Upper lobe of left lung (tissue), 6 donors: ENCODE measurements around the gene CABLES2. TPM values are rescaled to one million over a fixed set of nuclear protein-coding genes. Genes with fewer than 3 reads are reported as not detected.

Experiments used
- ATAC-seq, 2 donors: fragments of 200-7000 bp; cut with Tn5 transposase; one replicate each; pipeline ENCODE4 v1.9.1; 2022; ENCODE audit warnings: mild to moderate bottlenecking in 2 of 2, moderate library complexity in 2 of 2; ENCODE audit not compliant: low FRiP score in 2 of 2
- DNase-seq, 2 donors: peaks; one replicate each; pipeline ENCODE4 v3.0.0-alpha.2; 2019 to 2020
- H3K27ac ChIP-seq, 4 donors: fragments of 200-600 bp; sonication (generic); one replicate each; pipeline ENCODE4 v1.5.1; 2016 to 2019
- H3K27me3 ChIP-seq, 4 donors: fragments of 200-600 bp; sonication (generic); one replicate each; pipeline ENCODE4 v1.5.1; 2017 to 2019
- H3K36me3 ChIP-seq, 4 donors: fragments of 200-600 bp; sonication (generic); one replicate each; pipeline ENCODE4 v1.5.1; 2016 to 2019
- H3K4me1 ChIP-seq, 4 donors: fragments of 200-600 bp; sonication (generic); one replicate each; pipeline ENCODE4 v1.5.1; 2018 to 2019
- H3K4me3 ChIP-seq, 4 donors: fragments of 200-600 bp; sonication (generic); one replicate each; pipeline ENCODE4 v1.5.1; 2017 to 2019; ENCODE audit warnings: mild to moderate bottlenecking in 2 of 4, moderate library complexity in 1 of 4
- H3K9me3 ChIP-seq, 4 donors: fragments of 200-600 bp; sonication (generic); one replicate each; pipeline ENCODE4 v1.5.1; 2018 to 2019
- EP300 ChIP-seq, 4 donors: sonication (generic); formaldehyde crosslinking; IDR thresholded peaks; one replicate each; pipeline ENCODE4 v1.5.1; 2017; ENCODE audit warnings: antibody characterized with exemption in 4 of 4, control low read depth in 2 of 4
- POLR2A ChIP-seq, 4 donors: fragments of 450-650 bp; IDR thresholded peaks; one replicate each; pipeline ENCODE4 v1.5.1; 2016 to 2017; ENCODE audit warnings: antibody characterized with exemption in 4 of 4, mild to moderate bottlenecking in 2 of 4
- POLR2AphosphoS5 ChIP-seq, 2 donors: sonication (generic); formaldehyde crosslinking; IDR thresholded peaks; one replicate each; pipeline ENCODE4 v1.5.1; 2017; ENCODE audit warnings: antibody characterized with exemption in 2 of 2
- WGBS, 2 donors: methylation state at CpG; one replicate each; pipeline ENCODE4 v1.1.5; 2017 to 2018; 5-methylcytosine and 5-hydroxymethylcytosine counted together
- total RNA-seq, 6 donors: library from RNA; depleted of rRNA in 4 of 6; stranded (reverse); fragments of >200 nt in 4 of 6; gene quantifications; one replicate each; pipeline versions ENCODE4 v1.1.0 to v1.2.1, GENCODE V29; 2016 to 2021
- TF ChIP-seq, protein P1 (sequence below), 6 experiments: fragments of 450-650 bp in 4 of 6; fragments of 200-600 bp in 2 of 6; sonication (generic) in 2 of 6; IDR thresholded peaks; one replicate each; pipeline ENCODE4 v1.5.1; 2016 to 2019; ENCODE audit warnings: antibody characterized with exemption in 6 of 6
- donor health status: DM: no; HTN: no; CAD: no; lungs with moderate emphysema.
- donor health status: DM: no; HTN: yes; CAD: no; lungs with severe emphysema.

The CABLES2 gene, protein sequence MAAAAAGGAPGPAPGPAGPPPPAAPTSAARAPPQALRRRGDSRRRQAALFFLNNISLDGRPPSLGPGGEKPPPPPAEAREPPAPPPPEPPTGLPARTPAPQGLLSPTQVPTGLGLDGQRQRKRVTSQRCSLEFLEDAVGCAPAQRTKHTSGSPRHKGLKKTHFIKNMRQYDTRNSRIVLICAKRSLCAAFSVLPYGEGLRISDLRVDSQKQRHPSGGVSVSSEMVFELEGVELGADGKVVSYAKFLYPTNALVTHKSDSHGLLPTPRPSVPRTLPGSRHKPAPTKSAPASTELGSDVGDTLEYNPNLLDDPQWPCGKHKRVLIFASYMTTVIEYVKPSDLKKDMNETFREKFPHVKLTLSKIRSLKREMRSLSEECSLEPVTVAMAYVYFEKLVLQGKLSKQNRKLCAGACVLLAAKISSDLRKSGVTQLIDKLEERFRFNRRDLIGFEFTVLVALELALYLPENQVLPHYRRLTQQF
- total RNA-seq: 1 to 10 TPM; 2.2 to 5.2 (median 4.0) TPM

DNA sequence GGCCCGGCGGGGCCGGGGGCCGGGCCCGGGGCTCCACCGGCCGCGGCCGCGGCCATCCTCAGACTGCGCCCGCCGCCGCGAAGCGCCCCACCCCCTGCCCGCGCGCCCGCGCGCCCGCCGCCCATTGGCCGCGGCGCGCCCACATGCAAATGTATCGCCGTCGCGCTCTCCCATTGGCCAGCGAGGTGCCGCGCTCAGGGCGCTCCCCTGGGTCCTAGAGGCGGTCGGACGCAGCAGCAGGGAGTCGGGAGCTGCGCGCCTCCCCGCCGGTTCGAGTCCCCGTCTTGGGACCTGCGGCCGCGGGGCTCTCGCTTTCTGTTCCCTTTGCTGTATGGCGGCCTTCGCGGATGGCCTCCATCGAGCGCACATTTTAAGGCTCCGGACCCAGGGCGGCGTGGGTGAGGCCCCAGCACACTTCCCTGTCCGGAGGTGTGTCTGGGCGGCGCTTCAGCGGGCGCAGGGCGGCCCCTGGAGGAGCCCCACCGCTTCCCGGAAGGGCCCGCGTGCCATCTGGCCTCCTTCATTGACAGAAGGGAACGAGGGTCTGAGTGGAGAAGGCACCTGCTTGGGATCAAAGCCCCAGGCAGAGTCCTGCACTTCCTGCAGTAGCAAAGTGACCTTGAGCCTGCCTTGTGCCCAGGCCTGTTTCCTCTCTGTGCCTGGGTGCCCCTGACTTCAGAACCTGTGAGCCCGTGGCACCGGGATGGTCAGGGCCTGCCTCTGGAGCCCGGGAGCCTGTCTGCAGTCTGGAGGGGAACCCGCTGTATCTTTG is at the start of gene CABLES2:
Gene CABLES2, minus strand, starts transcription at position 65 of the 772 bp plus-strand sequence. Its CDS starts 9 bp downstream, at position 56.
- H3K27me3 ChIP-seq: no peaks in the 10 kb centered on the region
- WGBS, 2 donors: 14% methylated on average over 21 of the region's 73 CpGs; no CpG with 5 or more reads in 1 of the 2 donors

DNA sequence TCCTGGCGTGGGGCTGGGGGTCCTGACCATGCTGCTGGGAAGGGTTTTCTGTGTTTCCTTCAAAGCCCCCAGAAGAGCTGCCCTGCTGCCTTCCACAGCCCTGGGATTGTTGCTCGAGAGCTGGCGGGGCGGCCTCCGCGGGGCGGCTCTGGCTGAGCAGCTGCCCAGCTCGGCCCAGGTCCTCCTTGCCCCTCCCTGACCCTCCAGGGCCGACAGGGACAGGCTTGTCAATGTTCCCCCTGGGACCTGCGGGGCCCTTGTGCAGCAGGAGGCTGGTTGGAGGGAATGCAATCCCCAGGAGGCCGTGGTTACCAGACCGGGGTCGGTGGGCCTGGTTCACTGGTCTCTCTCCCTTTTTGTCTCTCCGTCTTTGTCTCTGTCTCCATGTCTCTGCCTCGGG is 48.8 kb upstream of the CABLES2 start:
- TF ChIP-seq POLR2AphosphoS5 (IDR thresholded peaks at IDR 0.05) (no peak), EP300 (IDR thresholded peaks at IDR 0.05) (no peak), POLR2A (IDR thresholded peaks at IDR 0.05) (no peak)
- TF ChIP-seq, protein P1, sequence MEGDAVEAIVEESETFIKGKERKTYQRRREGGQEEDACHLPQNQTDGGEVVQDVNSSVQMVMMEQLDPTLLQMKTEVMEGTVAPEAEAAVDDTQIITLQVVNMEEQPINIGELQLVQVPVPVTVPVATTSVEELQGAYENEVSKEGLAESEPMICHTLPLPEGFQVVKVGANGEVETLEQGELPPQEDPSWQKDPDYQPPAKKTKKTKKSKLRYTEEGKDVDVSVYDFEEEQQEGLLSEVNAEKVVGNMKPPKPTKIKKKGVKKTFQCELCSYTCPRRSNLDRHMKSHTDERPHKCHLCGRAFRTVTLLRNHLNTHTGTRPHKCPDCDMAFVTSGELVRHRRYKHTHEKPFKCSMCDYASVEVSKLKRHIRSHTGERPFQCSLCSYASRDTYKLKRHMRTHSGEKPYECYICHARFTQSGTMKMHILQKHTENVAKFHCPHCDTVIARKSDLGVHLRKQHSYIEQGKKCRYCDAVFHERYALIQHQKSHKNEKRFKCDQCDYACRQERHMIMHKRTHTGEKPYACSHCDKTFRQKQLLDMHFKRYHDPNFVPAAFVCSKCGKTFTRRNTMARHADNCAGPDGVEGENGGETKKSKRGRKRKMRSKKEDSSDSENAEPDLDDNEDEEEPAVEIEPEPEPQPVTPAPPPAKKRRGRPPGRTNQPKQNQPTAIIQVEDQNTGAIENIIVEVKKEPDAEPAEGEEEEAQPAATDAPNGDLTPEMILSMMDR (IDR thresholded peaks at IDR 0.05): no peak
- DNase-seq (peak in 1 of 2 donors; percentile 78), ATAC-seq (no peak)
- Histone ChIP-seq H3K9me3 (no peaks in the 10 kb centered on the region), H3K27me3 (peaks cover 0 to 23% (median 6%) of the 10 kb centered on the region in 4 donors), H3K27ac (no peak overlapping the region), H3K36me3 (no peaks in the 10 kb centered on the region), H3K4me1 (peaks cover 0 to 9% (median 2%) of the 10 kb centered on the region in 4 donors), H3K4me3 (no peak overlapping the region)
- 60 to 61% methylated on average over 7 to 15 of the region's 15 CpGs for WGBS, 2 donors

More for the DNA sequence above, at the start of gene CABLES2:
- ATAC-seq (peak; percentile 90 to 96), DNase-seq (peak; percentile 95 to 98)
- peak within 1 kb of the TSS in 2 of 4 donors; percentile 58 to 78 for H3K27ac ChIP-seq
- no peaks in the 10 kb centered on the region for H3K36me3 ChIP-seq
- H3K4me3 ChIP-seq: peak within 1 kb of the TSS; percentile 54 to 76 (median 72)
- H3K4me1 ChIP-seq: peaks cover 28 to 39% (median 34%) of the 10 kb centered on the region in 4 donors
- TF ChIP-seq EP300 (IDR thresholded peaks at IDR 0.05) (no peak), POLR2AphosphoS5 (IDR thresholded peaks at IDR 0.05) (peak in 1 of 2 donors; percentile 56), POLR2A (IDR thresholded peaks at IDR 0.05) (peak in 1 of 4 donors; percentile 24)
- TF ChIP-seq, protein P1 (IDR thresholded peaks at IDR 0.05): peak in 5 of 6 experiments; percentile 29 to 88 (median 76)
- H3K9me3 ChIP-seq: no peaks in the 10 kb centered on the region

DNA sequence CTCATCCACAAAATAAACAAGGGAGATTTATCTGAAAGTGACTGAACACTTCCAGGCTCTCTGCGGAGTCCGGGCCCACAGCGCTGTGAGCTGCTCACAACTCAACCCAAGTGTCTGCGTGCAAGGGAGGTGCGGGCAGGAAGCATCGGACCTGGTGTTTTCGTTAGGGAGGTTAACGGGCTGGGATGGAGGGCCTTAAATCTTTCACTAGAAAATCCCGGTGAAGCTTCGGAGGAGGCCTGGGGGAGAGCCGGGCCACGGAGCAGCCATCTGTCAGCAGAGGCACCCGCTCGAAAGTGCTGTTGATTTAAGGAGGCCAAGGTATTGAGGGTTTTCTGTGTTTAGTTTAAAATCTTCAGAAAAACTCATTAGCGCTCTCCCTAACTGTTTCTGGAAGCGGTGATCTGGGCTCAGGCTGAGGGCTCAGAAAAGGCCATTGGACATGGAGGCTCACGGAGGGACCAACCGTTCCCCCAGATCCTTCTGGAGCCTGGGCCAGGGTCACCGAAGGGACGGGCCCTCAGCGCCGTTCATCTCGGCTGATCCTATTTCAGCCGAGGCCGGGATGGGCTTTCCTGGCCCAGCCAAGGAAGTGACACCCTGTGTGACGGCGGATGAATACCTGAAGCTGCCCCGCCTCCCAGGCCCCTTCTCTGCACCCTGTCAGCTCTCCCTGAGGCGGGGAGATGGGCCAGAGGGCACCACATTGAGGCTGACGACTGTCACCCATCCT is 48.0 kb upstream of the CABLES2 start:
- Histone ChIP-seq H3K9me3 (no peaks in the 10 kb centered on the region), H3K27me3 (peaks cover 0 to 23% (median 6%) of the 10 kb centered on the region in 4 donors)
- no peak for ATAC-seq

DNA sequence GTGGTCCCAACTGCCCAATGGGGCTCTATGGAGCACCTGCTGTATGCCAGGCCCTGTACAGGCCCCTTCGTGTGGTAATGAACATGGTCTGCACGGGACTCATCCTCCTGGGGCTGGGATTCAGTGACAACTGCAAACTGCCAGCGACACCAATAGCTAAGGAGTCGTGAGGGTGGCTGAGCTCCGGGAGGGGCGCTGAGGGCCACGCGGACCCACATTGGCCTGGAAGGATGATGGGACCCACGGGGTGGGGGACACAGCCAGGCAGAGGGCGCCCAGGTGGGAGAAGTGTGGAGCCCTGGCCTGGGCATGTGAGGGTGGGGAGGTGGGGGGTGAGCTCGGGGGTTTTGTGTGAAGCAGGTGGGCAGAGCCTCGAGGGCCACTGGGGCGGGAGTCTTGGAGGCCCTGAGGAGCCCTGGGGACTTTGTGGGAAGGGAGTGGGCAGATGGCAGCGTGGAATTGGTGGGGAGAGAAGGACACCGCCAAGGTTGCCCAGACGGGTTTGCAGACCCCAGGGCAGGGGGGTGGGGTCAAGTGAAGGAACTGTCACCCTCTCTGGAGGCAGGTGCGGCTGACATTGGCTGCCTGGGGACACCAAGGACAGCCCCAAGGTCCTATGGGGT is 46.2 kb upstream of the CABLES2 start:
- Histone ChIP-seq H3K9me3 (no peaks in the 10 kb centered on the region), H3K27me3 (peaks cover 0 to 13% (median 3%) of the 10 kb centered on the region in 4 donors), H3K36me3 (no peaks in the 10 kb centered on the region), H3K27ac (no peak overlapping the region), H3K4me1 (peaks cover 0 to 2% (median 0%) of the 10 kb centered on the region in 4 donors), H3K4me3 (no peak overlapping the region)
- peak in 1 of 2 donors; percentile 62 for DNase-seq
- 74 to 78% methylated on average over 16 of the region's 17 CpGs for WGBS, 2 donors
- ATAC-seq: no peak
- TF ChIP-seq POLR2AphosphoS5 (IDR thresholded peaks at IDR 0.05): no peak
- no peak for TF ChIP-seq POLR2A (IDR thresholded peaks at IDR 0.05)
- TF ChIP-seq, protein P1 (IDR thresholded peaks at IDR 0.05): no peak
- TF ChIP-seq EP300 (IDR thresholded peaks at IDR 0.05): no peak

More for the DNA sequence above, 48.0 kb upstream of the CABLES2 start:
- WGBS, 2 donors: 34 to 41% methylated on average over 19 to 30 of the region's 30 CpGs
- H3K27ac ChIP-seq: no peak overlapping the region
- peaks cover 0 to 9% (median 2%) of the 10 kb centered on the region in 4 donors for H3K4me1 ChIP-seq
- H3K4me3 ChIP-seq: no peak overlapping the region
- peak in 1 of 2 donors; percentile 46 for DNase-seq
- TF ChIP-seq POLR2AphosphoS5 (IDR thresholded peaks at IDR 0.05): no peak
- no peaks in the 10 kb centered on the region for H3K36me3 ChIP-seq
